Heart right ventricle (tissue), 16 donors: ENCODE results near the gene ATG14. TPM values are rescaled to one million over a fixed set of nuclear protein-coding genes. Genes with fewer than 3 reads are reported as not detected.

ENCODE experiments used
- ATAC-seq, 8 donors: fragments of 200-7000 bp; cut with Tn5 transposase; one replicate each; pipeline ENCODE4 v1.9.1; 2020; ENCODE audit warnings: mild to moderate bottlenecking in 8 of 8, moderate library complexity in 8 of 8, moderate number of reproducible peaks in 1 of 8
- DNase-seq, 2 donors: peaks; one replicate each; pipeline ENCODE4 v3.0.0-alpha.2; 2020
- H3K27ac ChIP-seq, 10 donors: fragments of 200-600 bp; sonication (generic) in 2 of 10; one replicate each; pipeline versions ENCODE4 v1.5.0 to v1.8.0; 2020 to 2022; ENCODE audit warnings: mild to moderate bottlenecking in 3 of 10
- H3K27me3 ChIP-seq, 7 donors: fragments of 200-600 bp; one replicate each; pipeline ENCODE4 v1.8.0; 2021 to 2022; ENCODE audit warnings: mild to moderate bottlenecking in 2 of 7
- H3K36me3 ChIP-seq, 9 donors: fragments of 200-600 bp; sonication (generic) in 1 of 9; one replicate each; pipeline versions ENCODE4 v1.5.0 to v1.8.0; 2020 to 2022; ENCODE audit warnings: mild to moderate bottlenecking in 2 of 9
- H3K4me1 ChIP-seq, 9 donors: fragments of 200-600 bp; sonication (generic) in 1 of 9; one replicate each; pipeline versions ENCODE4 v1.5.0 to v1.8.0; 2020 to 2022; ENCODE audit warnings: mild to moderate bottlenecking in 4 of 9
- H3K4me3 ChIP-seq, 10 donors: fragments of 200-600 bp; sonication (generic) in 2 of 10; one replicate each; pipeline versions ENCODE4 v1.5.0 to v1.8.0; 2020 to 2022; ENCODE audit warnings: mild to moderate bottlenecking in 7 of 10, moderate library complexity in 2 of 10
- H3K9me3 ChIP-seq, 11 donors: fragments of 200-600 bp in 10 of 11; sonication (generic) in 2 of 11; one replicate each; pipeline versions ENCODE4 v1.5.0 to v1.8.0; 2013 to 2022; ENCODE audit warnings: mild to moderate bottlenecking in 2 of 11, control low read depth in 1 of 11, moderate library complexity in 1 of 11
- CTCF ChIP-seq, 9 donors: fragments of 200-600 bp; sonication (generic) in 2 of 9; IDR thresholded peaks; one replicate each; pipeline versions ENCODE4 v1.5.0 to v1.8.0; 2021 to 2022; ENCODE audit warnings: antibody characterized with exemption in 9 of 9, mild to moderate bottlenecking in 5 of 9, moderate library complexity in 1 of 9
- WGBS, 2 donors: extraction: QIAGEN DNeasy Blood & Tissue Kit; methylation state at CpG; one replicate each; pipeline ENCODE4 v1.1.7; 2013; ENCODE audit warnings: inconsistent platforms in 1 of 2; 5-methylcytosine and 5-hydroxymethylcytosine counted together
- intact Hi-C, 10 donors: fragments of 100-400 bp; cut with DNase I; formaldehyde crosslinking; loops; one replicate each; pipeline versions ENCODE4 v1.11.1 to v1.14.2; 2022
- polyA plus RNA-seq, 2 donors: library from polyadenylated mRNA; stranded (reverse); fragments of 200-250 nt; gene quantifications; one replicate each; pipeline ENCODE4 v1.2.3, GENCODE V29; 2013
- total RNA-seq, 10 donors: library from RNA; stranded (reverse); fragmentation: NEBNext Ultra II Directional in 3 of 10; extraction: Animal tissue kit (Norgen Biotek cat#: 25700) in 3 of 10; gene quantifications; one replicate each; pipeline versions ENCODE4 v1.2.1 to v1.2.4, GENCODE V29; 2021 to 2023
- donor health status: Arrhythmogenic right ventricular cardiomyopathy.
- donor health status: ischemic (EF 13 %, LVEDD 7.1; RV severe dilation, severe dysfunction).
- donor health status: healthy with polysubstance abuse.
- donor health status: DM: no; HTN: yes; CAD: no.
- donor health status: DM: no; HTN: no; CAD: no.
- donor health status: ischemic (EF 25% LVEDD 6.9; RV normal size, moderate dysfunction).
- donor health status: ischemic (EF 25% LVEDD 5.7; RV mildly dilated, moderate dysfunction).
- donor health status: healthy.
- donor health status: DM: yes; HTN: yes; CAD: no.
- donor health status: Ischemic cardiomyopathy.
- donor health status: ischemic (EF 35%, LVEDD 5.7; RV mildly dilated, moderate dysfunction).
- donor health status: nonischemic (EF 11% LVEDD 7.7; RV severe dilation, severe dysfunction).
- donor health status: DM: yes; HTN: yes; CAD: no.
- donor health status: PGD.
- donor health status: ischemic (EF 29% LVEDD 5.4; RV normal size, mild dysfunction).
- donor health status: nonischemic (EF 23%, LVEDD 6.1; RV moderate dilation, normal function).

ATG14 gene
- total and polyA plus RNA-seq, 12 donors: 3.5 to 21.9 (median 15.3) TPM

- no peak overlapping the region for H3K4me3 ChIP-seq
- H3K9me3 ChIP-seq: peaks cover 0 to 3% (median 0%) of the 10 kb centered on the region in 11 donors
- H3K27ac ChIP-seq: no peak overlapping the region
- intact Hi-C loops: no loop called here
- peak in 5 of 8 donors; percentile 25 to 76 (median 59) for ATAC-seq
- H3K27me3 ChIP-seq: no peaks in the 10 kb centered on the region
- WGBS, 2 donors: 78 to 88% methylated on average over 3 of the region's 3 CpGs
- TF ChIP-seq CTCF (IDR thresholded peaks at IDR 0.05): no peak
- no peaks in the 10 kb centered on the region for H3K36me3 ChIP-seq
- no peak for DNase-seq
- peaks cover 5 to 62% (median 31%) of the 10 kb centered on the region in 9 donors for H3K4me1 ChIP-seq
Measured at GRCh38 chr14:55328317-55328716, 83.3 kb downstream of the ATG14 start.

- intact Hi-C loops: loop anchor here in 1 of 10 donors (2.0 kb wide), 1 partner anchor 18 kb away; no protein-coding TSS in a partner anchor
- Histone ChIP-seq H3K9me3 (peaks cover 0 to 3% (median 0%) of the 10 kb centered on the region in 11 donors), H3K27ac (no peak overlapping the region), H3K4me3 (no peak overlapping the region), H3K27me3 (no peaks in the 10 kb centered on the region), H3K4me1 (peaks cover 5 to 50% (median 20%) of the 10 kb centered on the region in 9 donors), H3K36me3 (no peaks in the 10 kb centered on the region)
- ATAC-seq: no peak
- 79 to 83% methylated on average over 1 of the region's 1 CpG for WGBS, 2 donors
- no peak for TF ChIP-seq CTCF (IDR thresholded peaks at IDR 0.05)
- DNase-seq: no peak
Measured at GRCh38 chr14:55327179-55327578, 84.5 kb downstream of the ATG14 start.

GRCh38 chr14:55324812-55325211 lies 86.8 kb downstream of the ATG14 start:
- peaks cover 3 to 40% (median 9%) of the 10 kb centered on the region in 9 donors for H3K4me1 ChIP-seq
- DNase-seq (no peak), ATAC-seq (no peak)
- intact Hi-C loops: no loop called here
- WGBS, 2 donors: 96% methylated on average over 2 of the region's 2 CpGs
- no peak overlapping the region for H3K27ac ChIP-seq
- no peak overlapping the region for H3K4me3 ChIP-seq
- peaks cover 0 to 4% (median 0%) of the 10 kb centered on the region in 9 donors for H3K36me3 ChIP-seq
- peaks cover 0 to 3% (median 0%) of the 10 kb centered on the region in 11 donors for H3K9me3 ChIP-seq
- TF ChIP-seq CTCF (IDR thresholded peaks at IDR 0.05): no peak
- no peaks in the 10 kb centered on the region for H3K27me3 ChIP-seq

GRCh38 chr14:55323910-55324309 lies 87.7 kb downstream of the ATG14 start:
- no peak overlapping the region for H3K27ac ChIP-seq
- no peak for TF ChIP-seq CTCF (IDR thresholded peaks at IDR 0.05)
- peaks cover 0 to 12% (median 0%) of the 10 kb centered on the region in 9 donors for H3K36me3 ChIP-seq
- no peak overlapping the region for H3K4me3 ChIP-seq
- DNase-seq (no peak), ATAC-seq (no peak)
- intact Hi-C loops: no loop called here
- peaks cover 0 to 33% (median 5%) of the 10 kb centered on the region in 9 donors for H3K4me1 ChIP-seq
- H3K9me3 ChIP-seq: peaks cover 0 to 3% (median 0%) of the 10 kb centered on the region in 11 donors
- no peaks in the 10 kb centered on the region for H3K27me3 ChIP-seq
